ENCODE measurements around the gene THSD4.

- TF ChIP-seq, protein P1, sequence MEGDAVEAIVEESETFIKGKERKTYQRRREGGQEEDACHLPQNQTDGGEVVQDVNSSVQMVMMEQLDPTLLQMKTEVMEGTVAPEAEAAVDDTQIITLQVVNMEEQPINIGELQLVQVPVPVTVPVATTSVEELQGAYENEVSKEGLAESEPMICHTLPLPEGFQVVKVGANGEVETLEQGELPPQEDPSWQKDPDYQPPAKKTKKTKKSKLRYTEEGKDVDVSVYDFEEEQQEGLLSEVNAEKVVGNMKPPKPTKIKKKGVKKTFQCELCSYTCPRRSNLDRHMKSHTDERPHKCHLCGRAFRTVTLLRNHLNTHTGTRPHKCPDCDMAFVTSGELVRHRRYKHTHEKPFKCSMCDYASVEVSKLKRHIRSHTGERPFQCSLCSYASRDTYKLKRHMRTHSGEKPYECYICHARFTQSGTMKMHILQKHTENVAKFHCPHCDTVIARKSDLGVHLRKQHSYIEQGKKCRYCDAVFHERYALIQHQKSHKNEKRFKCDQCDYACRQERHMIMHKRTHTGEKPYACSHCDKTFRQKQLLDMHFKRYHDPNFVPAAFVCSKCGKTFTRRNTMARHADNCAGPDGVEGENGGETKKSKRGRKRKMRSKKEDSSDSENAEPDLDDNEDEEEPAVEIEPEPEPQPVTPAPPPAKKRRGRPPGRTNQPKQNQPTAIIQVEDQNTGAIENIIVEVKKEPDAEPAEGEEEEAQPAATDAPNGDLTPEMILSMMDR (IDR thresholded peaks at IDR 0.05), result no peak
- TF ChIP-seq POLR2A (IDR thresholded peaks at IDR 0.05) (no peak), POLR2AphosphoS5 (IDR thresholded peaks at IDR 0.05; ENCODE audit: insufficient read depth in 1 of 2, low read depth in 1 of 2) (no peak)
Measured at GRCh38 chr15:71333839-71334238, 218.6 kb downstream of the THSD4 start.
